ENCODE data around the gene SHMT2.

SHMT2 gene

GRCh38 chr12:57198329-57198728 is 31.2 kb upstream of the SHMT2 start:
- no peak for DNase-seq

- DNase-seq: no peak
These were observed 30.3 kb upstream of the SHMT2 start for GRCh38 chr12:57199191-57199590.

GRCh38 chr12:57200497-57200896 is 29.0 kb upstream of the SHMT2 start:
- no peak for DNase-seq

- no peak for DNase-seq
These were observed 28.3 kb upstream of the SHMT2 start for GRCh38 chr12:57201219-57201618.

GRCh38 chr12:57201631-57202030 is 27.9 kb upstream of the SHMT2 start:
- no peak for DNase-seq

- DNase-seq: no peak
These were observed 27.2 kb upstream of the SHMT2 start for GRCh38 chr12:57202321-57202720.

- DNase-seq: no peak
These were observed 26.3 kb upstream of the SHMT2 start for GRCh38 chr12:57203201-57203600.

GRCh38 chr12:57203791-57204190 is 25.7 kb upstream of the SHMT2 start:
- no peak for DNase-seq

GRCh38 chr12:57204454-57204853 is 25.1 kb upstream of the SHMT2 start:
- no peak for DNase-seq

- no peak for DNase-seq
These were observed 24.3 kb upstream of the SHMT2 start for GRCh38 chr12:57205186-57205585.

- no peak for DNase-seq
These were observed 23.6 kb upstream of the SHMT2 start for GRCh38 chr12:57205931-57206330.

GRCh38 chr12:57207731-57208630 is 21.5 kb upstream of the SHMT2 start:
- DNase-seq: no peak

GRCh38 chr12:57208631-57209282 is 20.8 kb upstream of the SHMT2 start:
- no peak for DNase-seq

GRCh38 chr12:57209916-57210315 is 19.6 kb upstream of the SHMT2 start:
- no peak for DNase-seq

GRCh38 chr12:57210461-57210860 is 19.1 kb upstream of the SHMT2 start:
- DNase-seq: no peak

GRCh38 chr12:57210926-57211692 is 18.4 kb upstream of the SHMT2 start:
- DNase-seq: no peak

- no peak for DNase-seq
These were observed 17.5 kb upstream of the SHMT2 start for GRCh38 chr12:57211791-57212700.

- DNase-seq: no peak
These were observed 16.8 kb upstream of the SHMT2 start for GRCh38 chr12:57212701-57213057.

- DNase-seq: no peak
These were observed 16.3 kb upstream of the SHMT2 start for GRCh38 chr12:57213058-57213715.

- no peak for DNase-seq
These were observed 15.6 kb upstream of the SHMT2 start for GRCh38 chr12:57213763-57214397.

GRCh38 chr12:57214398-57214781 is 15.1 kb upstream of the SHMT2 start:
- no peak for DNase-seq

GRCh38 chr12:57215065-57215464 is 14.4 kb upstream of the SHMT2 start:
- DNase-seq: no peak
